MG63 (cell line): ENCODE measurements around the gene PRMT3. TPM values are rescaled to one million over a fixed set of nuclear protein-coding genes. Genes with fewer than 3 reads are reported as not detected.

Source experiments
- DNase-seq: peaks from one replicate; pipeline ENCODE4 v3.0.0-alpha.2; 2020
- H3K27me3 ChIP-seq: fragments of 250-450 bp; sonication (Bioruptor Pico); 2 replicates; pipeline ENCODE4 v1.5.1; 2020; ENCODE audit warnings: mild to moderate bottlenecking, moderate library complexity
- H3K36me3 ChIP-seq: fragments of 250-450 bp; sonication (Bioruptor Pico); 2 replicates; pipeline ENCODE4 v1.5.1; 2020; ENCODE audit warnings: mild to moderate bottlenecking, moderate library complexity
- H3K4me3 ChIP-seq: fragments of 250-450 bp; sonication (Bioruptor Pico); 2 replicates; pipeline ENCODE4 v1.5.1; 2020; ENCODE audit warnings: mild to moderate bottlenecking, moderate library complexity
- H3K9me3 ChIP-seq: fragments of 250-450 bp; sonication (Bioruptor Pico); 2 replicates; pipeline ENCODE4 v1.5.1; 2020; ENCODE audit warnings: mild to moderate bottlenecking, moderate library complexity
- total RNA-seq: library from RNA; depleted of rRNA; stranded (reverse); fragments of >200 nt; shearing (Covaris generic); gene quantifications from 2 replicates; pipeline ENCODE4 v1.2.3, GENCODE V29; 2014; ENCODE audit warnings: low replicate concordance

The PRMT3 gene
- total RNA-seq, 1 experiment from 2014 or later = 19.0 TPM

GRCh38 chr11:20429216-20429615 lies 41.7 kb downstream of the PRMT3 start:
- Histone ChIP-seq H3K36me3 (peaks cover 8% of the 10 kb centered on the region), H3K4me3 (no peak overlapping the region), H3K9me3 (no peaks in the 10 kb centered on the region), H3K27me3 (no peaks in the 10 kb centered on the region)
- no peak for DNase-seq

GRCh38 chr11:20438637-20439036 lies 51.1 kb downstream of the PRMT3 start:
- no peak for DNase-seq
- Histone ChIP-seq H3K36me3 (no peaks in the 10 kb centered on the region; the same call in none of the 2 replicates), H3K27me3 (no peaks in the 10 kb centered on the region), H3K9me3 (no peaks in the 10 kb centered on the region), H3K4me3 (no peak overlapping the region)

DNA sequence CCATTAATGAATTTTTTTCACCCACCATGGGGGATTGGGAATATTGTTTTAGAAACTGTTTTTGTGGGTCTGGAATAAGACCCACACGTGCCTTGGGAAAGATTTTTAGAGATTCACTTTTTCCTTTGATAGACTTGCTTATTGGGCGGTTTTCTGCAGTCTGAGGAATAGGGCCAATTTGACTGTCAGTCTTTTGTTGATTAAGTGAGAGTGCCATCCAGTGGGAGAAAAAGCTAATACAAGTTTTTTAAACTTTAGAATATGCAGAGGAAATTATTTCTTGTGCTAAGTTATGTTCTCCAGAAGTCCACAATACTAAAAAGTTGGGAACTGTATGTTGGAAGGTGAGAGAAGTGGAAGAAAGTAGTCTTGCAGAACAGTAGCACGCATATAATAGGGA lies 56.1 kb downstream of the PRMT3 start:
- Histone ChIP-seq H3K9me3 (no peaks in the 10 kb centered on the region), H3K36me3 (no peaks in the 10 kb centered on the region), H3K4me3 (no peak overlapping the region), H3K27me3 (no peaks in the 10 kb centered on the region)
- no peak for DNase-seq

DNA sequence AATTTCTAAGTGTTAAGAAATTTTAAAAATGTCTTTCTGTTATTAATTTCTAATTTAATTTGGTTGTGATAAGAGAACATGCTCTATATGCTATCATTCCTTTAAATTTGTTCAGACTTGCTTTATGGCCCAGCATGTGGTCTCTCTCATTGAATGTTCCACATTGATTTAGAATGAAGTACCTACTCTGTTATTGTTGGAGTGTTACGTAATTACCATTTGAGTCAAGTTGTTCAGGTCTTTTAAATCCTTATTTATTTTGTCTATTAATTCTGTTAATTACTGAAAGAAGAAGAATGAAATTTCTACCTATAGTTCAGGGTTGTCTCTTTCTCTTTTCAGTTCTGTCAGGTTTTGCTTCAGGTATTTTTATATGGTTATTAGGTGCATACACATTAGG lies 57.0 kb downstream of the PRMT3 start:
- no peak for DNase-seq
- Histone ChIP-seq H3K9me3 (no peaks in the 10 kb centered on the region), H3K4me3 (no peak overlapping the region), H3K36me3 (no peaks in the 10 kb centered on the region), H3K27me3 (no peaks in the 10 kb centered on the region)

DNA sequence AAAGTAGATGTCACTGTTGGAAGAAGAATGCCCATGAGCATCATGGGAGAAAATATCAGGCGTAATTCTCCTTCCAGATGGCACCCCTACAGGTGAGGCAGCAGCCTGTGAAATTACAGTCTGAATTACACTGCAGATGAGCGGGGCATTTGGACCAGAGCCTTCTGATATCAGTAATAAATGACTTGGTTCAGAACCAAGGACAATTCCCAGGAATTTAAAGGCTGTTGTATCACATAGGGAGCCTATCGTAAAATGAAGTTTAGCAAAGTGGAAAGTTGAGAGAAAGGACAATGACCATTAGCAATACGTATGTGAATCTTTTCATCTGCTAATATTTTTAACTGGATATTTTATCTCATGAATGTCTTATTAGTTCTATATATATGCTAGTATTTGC lies 61.3 kb downstream of the PRMT3 start:
- H3K27me3 ChIP-seq = no peaks in the 10 kb centered on the region
- H3K4me3 ChIP-seq = no peak overlapping the region
- DNase-seq = no peak
- no peaks in the 10 kb centered on the region for H3K9me3 ChIP-seq
- peaks cover 5% of the 10 kb centered on the region for H3K36me3 ChIP-seq

GRCh38 chr11:20450829-20451228 lies 63.3 kb downstream of the PRMT3 start:
- Histone ChIP-seq H3K36me3 (peaks cover 5% of the 10 kb centered on the region), H3K9me3 (no peaks in the 10 kb centered on the region), H3K27me3 (no peaks in the 10 kb centered on the region), H3K4me3 (no peak overlapping the region)
- DNase-seq = no peak

DNA sequence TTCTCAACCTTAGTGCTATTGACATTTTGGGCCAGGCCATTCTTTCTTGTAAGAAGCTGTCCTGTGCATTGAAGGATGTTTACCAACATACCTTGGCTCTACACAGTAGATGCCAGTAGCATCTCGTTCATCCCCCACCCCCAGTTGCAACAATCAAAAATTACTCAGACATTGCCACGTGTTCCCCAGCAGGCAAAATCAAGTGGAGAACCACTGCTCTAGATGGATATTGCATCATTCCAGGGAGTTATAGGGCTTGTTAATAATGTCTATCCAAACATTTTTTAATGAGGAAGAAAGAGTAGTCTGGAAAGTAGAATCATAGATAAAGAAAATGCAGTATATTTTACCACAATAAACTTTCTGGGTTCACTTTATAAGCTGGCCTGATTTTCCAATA lies 64.1 kb downstream of the PRMT3 start:
- Histone ChIP-seq H3K4me3 (no peak overlapping the region), H3K9me3 (no peaks in the 10 kb centered on the region), H3K27me3 (no peaks in the 10 kb centered on the region), H3K36me3 (peaks cover 5% of the 10 kb centered on the region)
- DNase-seq = no peak

- no peak overlapping the region for H3K4me3 ChIP-seq
- no peaks in the 10 kb centered on the region for H3K9me3 ChIP-seq
- DNase-seq = no peak
- peaks cover 5% of the 10 kb centered on the region for H3K36me3 ChIP-seq
- no peaks in the 10 kb centered on the region for H3K27me3 ChIP-seq
These were observed 65.1 kb downstream of the PRMT3 start for GRCh38 chr11:20452585-20452984.

- H3K4me3 ChIP-seq = no peak overlapping the region
- H3K9me3 ChIP-seq = no peaks in the 10 kb centered on the region
- H3K27me3 ChIP-seq = no peaks in the 10 kb centered on the region
- peaks cover 5% of the 10 kb centered on the region for H3K36me3 ChIP-seq
- no peak for DNase-seq
These were observed 66.3 kb downstream of the PRMT3 start for GRCh38 chr11:20453657-20454316.

DNA sequence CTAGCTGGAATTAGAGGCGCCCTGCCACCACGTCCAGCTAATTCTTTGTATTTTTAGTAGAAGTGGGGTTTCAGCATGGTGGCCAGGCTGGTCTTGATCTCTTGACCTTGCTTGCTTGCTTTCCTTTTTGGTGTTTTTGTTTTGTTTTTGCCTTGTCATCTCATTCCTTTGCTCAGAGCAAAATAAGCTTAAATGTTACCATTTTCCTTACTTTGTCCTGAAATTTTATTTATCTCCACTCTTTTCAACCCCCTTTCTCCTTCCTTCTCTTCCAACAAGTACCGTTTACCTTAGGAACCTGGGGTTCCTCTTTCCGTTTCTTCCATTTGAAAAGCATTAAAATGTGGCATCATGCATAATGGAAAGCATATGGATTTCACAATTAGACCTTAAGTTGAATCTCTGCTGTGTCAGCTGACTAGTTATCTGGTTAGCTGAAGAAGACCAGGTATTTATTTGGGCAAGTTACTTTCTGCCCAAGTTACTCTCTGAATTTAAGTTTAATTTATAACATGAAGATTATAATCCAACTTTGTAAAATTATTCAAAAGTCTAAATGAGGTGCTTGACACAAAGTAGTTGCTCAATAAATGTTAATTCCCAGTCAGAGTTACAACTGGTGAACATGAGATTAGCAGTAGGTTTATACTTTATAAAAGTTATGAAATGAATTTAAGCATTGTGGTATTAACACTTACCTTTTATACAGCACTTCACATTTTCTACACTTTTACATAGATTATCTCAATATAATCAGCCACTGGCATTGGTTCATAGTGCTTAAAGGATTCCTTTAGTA lies 69.7 kb downstream of the PRMT3 start:
- H3K9me3 ChIP-seq = no peaks in the 10 kb centered on the region
- no peak overlapping the region for H3K4me3 ChIP-seq
- peaks cover 9% of the 10 kb centered on the region for H3K36me3 ChIP-seq
- DNase-seq = no peak
- H3K27me3 ChIP-seq = no peaks in the 10 kb centered on the region

DNA sequence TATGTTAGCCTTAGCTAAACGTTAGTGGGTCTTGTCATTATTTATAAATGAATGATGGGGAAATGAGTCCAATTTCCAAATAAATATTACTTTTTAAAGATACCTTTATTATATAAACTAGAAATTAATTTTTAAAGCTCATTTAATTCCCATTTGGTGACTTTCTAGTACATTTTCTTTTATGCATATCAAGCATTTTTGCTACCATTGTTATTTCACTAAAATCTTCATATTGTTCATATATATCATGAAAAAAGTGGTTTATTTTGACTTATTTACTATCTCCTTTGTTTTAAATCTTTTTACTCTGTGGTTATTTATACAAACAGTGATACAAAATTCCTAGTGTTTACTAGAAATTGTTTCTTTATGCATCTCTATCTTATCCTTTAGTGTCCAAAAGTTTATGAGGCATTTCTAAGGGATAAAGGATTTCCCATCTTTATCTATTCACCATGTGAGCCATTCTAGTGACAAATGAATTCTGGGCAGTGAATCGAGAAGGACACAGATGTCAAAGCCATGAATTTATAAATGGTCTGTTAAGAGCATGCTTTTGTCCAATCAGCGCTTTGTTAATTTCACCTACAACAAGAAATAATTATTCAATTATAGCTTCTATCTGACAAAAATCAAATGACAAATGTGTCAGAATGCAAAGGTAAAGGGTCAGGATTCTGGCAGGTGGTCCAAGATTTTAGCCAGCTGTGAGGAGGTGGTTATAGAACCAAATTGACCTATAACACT lies 70.6 kb downstream of the PRMT3 start:
- H3K36me3 ChIP-seq = peaks cover 4% of the 10 kb centered on the region
- no peak overlapping the region for H3K4me3 ChIP-seq
- no peak for DNase-seq
- no peaks in the 10 kb centered on the region for H3K9me3 ChIP-seq
- no peaks in the 10 kb centered on the region for H3K27me3 ChIP-seq

DNA sequence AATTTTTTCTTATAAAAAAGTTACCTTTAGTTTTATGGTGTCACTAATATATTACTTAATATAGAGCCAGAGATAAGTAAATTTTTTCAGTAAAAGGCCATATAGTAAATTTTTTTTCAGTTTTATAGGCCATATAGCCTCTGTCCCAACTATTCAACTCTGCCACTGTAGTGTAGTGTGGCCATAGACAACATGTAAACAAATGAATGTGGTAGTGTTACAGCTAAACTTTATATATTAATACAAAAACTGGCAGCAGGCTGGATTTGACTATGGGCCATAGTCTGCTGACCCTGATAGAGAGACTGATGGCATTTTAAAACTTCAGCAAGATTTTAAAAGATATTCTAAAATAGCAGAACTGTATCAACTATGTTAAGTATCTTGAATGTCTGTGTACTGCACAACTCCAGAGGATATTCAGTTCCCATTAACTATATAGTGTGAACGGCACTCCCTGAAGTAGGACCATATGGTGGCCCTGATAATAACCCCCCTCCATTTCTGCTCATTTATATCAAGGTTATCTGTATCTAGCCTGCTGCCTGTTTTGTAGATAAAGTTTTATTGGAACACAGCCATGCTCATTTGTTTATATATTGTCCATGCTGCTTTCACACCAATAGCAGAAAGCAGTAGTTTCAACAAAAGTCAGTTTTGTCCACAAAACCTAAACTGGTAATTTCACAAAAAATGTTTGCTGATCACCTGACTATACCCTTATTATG lies 71.6 kb downstream of the PRMT3 start:
- Histone ChIP-seq H3K9me3 (no peaks in the 10 kb centered on the region), H3K36me3 (peaks cover 8% of the 10 kb centered on the region), H3K4me3 (no peak overlapping the region), H3K27me3 (no peaks in the 10 kb centered on the region)
- DNase-seq = no peak

GRCh38 chr11:20459865-20460264 lies 72.3 kb downstream of the PRMT3 start:
- H3K36me3 ChIP-seq = peaks cover 8% of the 10 kb centered on the region
- no peaks in the 10 kb centered on the region for H3K27me3 ChIP-seq
- no peak for DNase-seq
- no peaks in the 10 kb centered on the region for H3K9me3 ChIP-seq
- no peak overlapping the region for H3K4me3 ChIP-seq

DNA sequence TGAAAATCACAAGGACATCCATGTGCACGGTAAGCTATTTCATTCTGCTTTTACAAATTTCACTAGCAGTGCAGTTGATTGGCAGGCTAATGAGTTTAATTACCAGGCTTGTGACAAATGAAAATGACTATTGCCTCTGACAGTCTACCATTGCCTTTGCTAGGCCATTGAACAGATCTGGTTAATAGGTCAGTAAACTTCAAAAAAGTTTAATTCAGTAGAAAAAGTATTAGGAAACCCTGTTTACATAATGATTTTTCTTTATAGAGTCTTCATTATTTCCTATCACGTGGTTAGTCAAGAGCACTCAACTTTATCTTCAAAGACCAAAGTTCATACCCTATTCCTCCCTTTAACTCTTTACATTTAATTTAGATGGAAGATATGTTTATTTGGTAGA lies 77.0 kb downstream of the PRMT3 start:
- Histone ChIP-seq H3K9me3 (no peaks in the 10 kb centered on the region), H3K27me3 (no peaks in the 10 kb centered on the region), H3K4me3 (no peak overlapping the region), H3K36me3 (peaks cover 8% of the 10 kb centered on the region)
- no peak for DNase-seq

DNA sequence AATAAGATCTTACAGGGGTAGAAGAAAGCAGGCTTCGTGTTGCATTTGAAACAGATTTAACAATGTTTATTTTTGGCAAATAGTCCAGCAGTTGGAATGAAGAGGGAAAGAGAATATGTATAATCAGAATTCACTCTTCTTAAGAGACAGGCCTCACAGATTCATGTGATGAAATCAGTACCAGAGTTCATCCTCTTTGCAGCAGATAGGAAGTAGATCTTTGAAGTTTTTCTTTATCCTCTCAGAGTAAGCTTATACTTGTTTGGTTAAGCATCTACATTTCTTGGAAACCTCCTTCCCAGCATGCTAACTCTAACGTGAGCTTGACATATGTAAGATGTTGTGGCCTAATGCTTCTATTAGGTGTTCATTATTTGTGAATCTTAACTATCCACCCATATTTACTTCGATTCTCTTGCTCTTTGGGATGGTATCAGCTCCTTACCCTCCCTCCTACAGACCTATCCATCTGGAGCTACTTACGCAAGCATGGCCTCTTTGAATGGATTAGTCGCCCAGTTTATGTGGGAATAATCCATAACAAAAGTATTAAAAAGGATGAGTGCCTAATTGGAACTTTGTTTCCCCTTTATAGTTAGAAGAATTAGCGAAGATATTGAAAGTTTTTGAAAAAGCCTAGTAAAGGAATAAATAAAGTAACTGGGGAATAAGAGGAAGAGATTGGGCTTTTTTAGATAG lies 80.1 kb downstream of the PRMT3 start:
- no peak for DNase-seq
- no peaks in the 10 kb centered on the region for H3K9me3 ChIP-seq
- no peaks in the 10 kb centered on the region for H3K27me3 ChIP-seq
- no peak overlapping the region for H3K4me3 ChIP-seq
- H3K36me3 ChIP-seq = peaks cover 6% of the 10 kb centered on the region; the same call in 1 of the 2 replicates

DNA sequence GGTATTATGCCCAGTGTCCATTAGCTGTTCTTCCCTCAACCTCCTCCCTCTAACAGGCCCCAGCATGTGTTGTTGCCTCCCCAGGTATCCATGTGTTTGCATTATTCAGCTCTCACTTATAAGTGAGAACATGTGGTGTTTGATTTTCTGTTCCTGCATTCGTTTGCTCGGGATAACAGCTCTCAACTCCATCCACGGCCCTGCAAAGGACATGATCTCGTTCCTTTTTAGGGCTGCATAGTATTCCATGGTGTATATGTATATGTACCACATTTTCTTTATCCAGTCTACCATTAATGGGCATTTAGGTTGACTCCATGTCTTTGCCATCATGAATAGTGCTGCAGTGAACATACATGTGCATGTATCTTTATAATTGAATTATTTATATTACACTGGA lies 82.8 kb downstream of the PRMT3 start:
- Histone ChIP-seq H3K9me3 (no peaks in the 10 kb centered on the region), H3K27me3 (no peaks in the 10 kb centered on the region), H3K4me3 (no peak overlapping the region), H3K36me3 (peaks cover 2% of the 10 kb centered on the region; the same call in 1 of the 2 replicates)
- DNase-seq = no peak
